ENCODE results near the gene ATP6V0D1.
A peak's percentile ranks its signal among the peaks of the same experiment; 100 is the strongest.

The ATP6V0D1 gene

DNA sequence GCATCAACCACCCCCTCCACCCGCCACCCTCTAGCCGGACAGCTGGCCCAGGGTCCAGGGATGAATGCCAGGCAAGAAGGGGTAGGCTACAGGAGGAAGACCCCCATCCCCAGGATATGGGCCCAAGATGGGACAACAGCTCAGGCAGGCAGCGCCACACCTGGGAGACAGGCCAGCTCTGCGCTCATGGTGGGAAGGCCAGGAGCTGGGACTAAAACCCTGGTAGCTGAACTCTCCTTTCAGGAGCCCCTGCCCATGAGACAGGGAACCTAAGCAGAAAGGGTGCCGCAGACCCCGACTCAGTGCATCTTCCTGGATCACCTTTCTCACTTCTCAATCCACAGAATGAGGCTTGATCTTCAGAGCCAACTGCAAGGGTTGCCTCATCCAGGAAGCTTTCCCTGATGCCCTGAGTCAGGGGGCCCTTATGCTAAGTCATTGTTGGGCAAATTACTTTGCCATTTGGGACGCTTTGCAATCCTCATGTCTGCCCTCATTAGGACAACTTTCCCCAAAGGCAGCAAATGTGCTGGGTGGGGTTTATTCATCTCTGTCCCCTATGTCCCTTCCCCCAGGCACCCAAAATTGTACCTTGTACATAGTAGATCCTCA is 73.7 kb downstream of the ATP6V0D1 start:
- DNase-seq (ENCODE audit: low spot score) = no peak

DNA sequence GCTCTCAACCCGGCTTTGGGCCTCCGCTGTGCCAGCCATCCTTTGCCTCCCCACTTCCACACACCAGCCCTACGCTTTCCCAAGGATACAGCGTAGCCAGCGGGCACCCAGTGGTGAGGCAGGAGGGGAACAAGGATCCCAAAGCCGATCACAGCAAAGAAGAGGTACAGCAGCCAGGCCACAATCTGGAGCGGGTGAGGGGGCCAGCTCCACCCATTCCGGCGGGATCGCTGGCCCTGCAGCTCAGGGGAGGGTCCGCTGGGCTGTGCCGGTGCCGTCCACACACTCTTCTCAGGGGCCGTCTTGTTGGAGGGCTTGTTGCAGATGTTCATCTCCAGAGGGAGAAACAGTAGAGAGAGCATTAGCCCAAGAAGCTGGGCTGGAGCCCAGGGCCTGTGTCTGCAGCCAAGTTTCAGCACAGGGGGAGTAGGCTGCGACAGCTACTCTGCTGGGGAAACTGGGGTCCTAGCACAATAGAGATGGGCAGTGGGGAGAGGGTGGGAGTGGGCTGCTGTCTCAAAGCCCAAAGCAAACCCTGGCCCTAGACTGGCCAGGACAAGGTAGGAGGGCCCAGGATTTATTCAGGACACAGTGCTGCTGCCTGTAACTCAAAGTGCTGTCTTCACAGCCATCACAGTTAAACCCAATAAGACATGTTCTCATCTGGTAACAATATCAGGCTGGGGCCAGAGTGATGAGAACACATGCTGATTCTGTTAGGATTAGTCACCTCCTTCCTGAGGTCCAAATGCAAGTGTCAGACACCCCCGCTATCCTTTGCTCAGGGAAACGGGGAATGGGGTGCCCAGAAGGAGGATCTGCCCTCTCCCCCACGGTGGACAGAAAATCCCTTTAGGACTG is 74.6 kb downstream of the ATP6V0D1 start:
- no peak for DNase-seq (ENCODE audit: low spot score)

DNA sequence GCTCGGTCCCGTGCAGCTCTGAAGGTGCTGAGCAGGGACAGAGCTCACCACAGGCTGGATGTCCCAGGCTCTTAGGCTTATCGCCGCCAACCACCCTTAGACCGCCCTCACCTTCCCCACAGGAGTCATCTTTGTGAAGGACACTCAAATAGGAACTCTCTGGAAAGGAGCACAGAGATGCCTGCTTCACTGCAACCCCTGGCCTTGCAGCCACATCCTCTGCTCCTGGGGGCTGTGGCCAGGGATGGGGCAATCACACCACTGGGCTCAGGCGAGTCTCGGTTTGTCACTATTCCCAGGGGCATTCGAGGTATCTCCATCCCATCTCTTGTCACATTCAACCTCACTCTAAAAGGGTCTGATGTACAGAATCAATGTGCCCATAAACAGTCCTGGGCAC is 75.6 kb downstream of the ATP6V0D1 start:
- DNase-seq (ENCODE audit: low spot score) = no peak

DNA sequence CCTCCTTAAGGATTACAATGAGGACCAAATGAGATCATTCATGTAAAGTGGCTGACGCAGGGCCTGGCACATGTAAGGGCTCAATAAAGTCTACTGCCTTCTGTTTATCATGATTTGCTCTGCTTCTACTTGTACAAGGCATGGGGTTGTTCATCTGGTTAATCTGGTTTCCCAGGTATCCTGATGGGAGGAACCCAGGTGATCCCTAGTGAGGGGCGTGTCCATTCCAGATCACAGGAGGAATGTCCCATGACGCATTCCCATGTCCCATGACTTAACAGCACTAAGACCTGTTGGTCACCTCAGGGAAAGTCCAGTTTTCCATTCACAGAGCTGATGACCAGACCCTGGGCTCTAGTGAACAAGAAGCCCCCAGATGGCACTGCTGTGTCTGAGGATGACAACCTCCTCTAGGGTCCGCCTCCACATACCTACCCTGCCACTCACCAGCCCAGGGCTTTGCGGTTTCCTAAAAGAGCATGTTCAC is 76.2 kb downstream of the ATP6V0D1 start:
- DNase-seq (ENCODE audit: low spot score) = peak; percentile 57

DNA sequence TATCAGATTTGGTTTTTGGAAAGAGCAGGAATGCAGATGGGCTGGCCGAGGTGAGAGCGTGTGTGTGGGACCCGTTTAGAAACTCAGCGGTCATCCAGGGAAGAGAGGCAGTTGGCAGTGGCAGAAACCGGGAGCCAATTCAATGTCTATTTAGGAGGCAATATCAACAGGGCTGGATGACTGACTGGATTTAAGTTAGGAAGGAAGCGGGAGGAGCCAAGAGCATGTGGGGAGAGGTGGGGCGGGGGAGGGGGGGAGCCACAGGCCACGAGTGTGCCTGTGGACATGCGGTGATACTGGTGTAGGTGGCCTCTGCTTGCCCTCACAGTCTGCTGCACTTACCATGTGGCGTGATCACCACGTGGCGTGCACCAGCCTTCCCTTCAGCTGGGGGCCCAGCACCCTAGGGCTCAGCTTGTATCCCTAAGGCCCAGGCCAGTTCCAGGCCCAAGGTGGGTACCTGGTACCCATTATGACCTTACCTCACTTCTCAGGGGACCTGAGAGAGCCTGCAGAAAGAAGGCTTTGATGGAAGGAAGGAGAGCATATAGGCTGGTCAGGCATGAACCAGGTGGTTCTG is 76.9 kb downstream of the ATP6V0D1 start:
- no peak for DNase-seq (ENCODE audit: low spot score)

DNA sequence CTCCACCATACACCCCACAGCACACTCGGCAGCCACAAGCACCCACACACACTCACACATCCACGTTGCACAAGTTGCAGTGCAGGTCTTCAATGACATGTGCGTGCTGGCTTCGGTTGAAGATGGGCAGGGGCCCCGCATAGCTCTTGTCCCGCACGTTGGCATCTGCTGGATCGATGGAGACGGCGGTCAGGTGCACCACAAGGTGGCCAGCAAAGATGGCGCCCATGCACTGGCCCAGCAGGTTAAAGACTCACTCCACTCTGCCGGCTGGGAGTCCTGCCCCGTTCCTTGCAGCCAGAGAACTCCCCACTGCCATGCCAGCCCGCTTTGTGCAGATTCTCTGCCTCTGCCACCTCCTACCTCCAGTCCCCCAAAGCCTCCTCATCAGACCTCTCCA is 80.1 kb downstream of the ATP6V0D1 start:
- DNase-seq (ENCODE audit: low spot score) = no peak

DNA sequence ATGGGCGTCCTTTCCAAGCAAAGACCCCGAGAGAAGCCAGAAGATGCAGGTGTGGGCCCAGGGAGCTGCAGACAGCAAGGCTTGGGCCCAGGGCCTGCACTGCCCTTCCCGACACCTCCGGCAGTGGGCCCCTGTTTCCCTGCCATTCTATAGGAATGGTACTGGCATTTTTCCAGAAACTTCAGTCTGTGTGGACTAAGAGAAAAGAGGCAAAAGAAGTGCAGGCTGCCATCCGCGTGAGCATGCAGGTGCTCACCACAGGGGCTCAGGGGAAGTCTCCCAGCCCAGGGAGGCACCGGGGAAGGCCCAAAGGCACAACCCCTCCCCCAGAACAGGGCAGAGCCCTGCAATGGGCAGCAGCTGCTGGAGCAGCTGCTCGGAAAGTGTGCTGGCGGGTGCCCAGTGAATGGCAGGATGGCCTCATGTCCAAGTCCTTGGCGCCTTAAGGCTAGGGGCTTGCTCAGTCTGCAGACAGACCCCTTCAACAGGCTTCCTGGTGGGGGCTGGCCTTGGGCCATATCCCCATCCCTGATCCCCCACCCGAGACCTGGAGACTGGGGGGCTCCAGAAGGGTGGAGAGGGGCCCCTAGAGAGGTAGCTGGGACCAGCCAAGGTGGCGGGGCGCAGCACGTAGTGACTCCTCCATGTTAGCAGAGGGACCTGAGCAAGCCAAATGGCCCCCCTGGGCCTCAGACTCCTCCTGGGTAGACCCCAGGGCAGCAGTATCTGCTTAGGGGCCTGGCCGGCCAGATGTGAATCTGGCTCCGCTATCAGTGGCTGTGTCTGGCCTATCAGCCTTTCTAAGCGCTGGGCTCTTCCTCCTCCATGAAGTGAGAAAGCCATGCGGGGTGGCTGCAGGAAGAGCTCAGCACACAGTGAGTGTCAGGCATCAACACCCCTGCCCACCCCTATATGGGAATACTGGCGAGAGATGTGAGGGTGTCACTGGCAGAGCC is 80.9 kb downstream of the ATP6V0D1 start:
- no peak for DNase-seq (ENCODE audit: low spot score)

DNA sequence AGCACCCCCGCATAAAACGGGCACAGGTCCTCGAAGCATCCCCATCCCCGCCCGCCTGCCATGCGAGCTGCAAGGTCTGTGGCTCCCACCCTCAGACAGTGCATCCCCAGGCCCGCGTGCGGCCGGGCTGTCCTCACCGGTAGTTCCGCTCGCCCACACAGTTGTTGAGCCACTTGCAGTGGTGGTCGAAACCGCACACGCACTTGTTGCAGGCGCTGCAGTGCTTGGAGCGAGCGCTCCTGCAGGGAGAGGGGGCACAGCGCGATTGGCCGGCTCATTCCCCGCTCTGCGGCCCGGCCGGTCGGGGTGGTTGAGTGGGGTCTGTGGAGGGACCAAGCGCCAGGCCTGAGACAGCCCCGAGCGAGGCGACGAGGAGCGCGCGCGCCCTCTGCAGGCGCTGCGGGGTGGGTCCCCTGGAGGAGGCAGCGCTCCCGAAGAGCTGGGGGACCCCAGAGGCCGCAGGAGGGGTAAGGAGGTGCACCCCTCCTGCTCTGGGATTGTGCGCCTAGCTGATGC is 81.7 kb downstream of the ATP6V0D1 start:
- DNase-seq (ENCODE audit: low spot score) = peak; percentile 90

DNA sequence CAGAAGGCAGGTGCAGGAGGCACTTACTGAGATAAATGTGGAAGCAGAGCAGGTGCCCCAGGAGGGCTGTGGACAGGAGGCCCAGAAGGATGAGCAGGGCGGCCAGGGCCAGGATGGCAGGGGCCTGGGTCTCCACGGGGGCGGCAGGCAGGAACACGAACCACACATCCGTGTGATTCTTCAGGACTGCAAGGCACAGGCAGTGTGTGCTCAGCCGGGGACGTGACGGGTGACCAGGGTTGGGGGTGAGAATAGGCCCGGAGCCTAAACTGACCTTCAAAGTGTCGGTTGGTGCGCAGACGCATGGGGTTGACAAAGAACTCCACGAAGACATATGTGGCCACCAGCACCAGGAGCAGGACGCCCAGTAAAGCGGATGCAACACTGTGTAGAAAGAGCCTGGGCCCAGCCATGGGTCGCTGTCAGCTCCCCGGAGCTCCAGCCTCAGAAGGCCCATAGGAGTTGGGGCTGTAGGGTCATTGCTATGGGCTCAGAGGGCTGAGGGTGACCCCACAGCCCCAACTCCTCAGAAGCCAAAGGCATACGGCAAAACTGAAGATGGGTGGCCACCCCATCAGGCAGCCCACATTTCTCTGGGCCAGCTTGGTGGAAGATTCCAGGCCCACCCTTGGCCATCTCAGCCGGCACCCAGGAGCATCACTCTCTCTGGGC is 82.3 kb downstream of the ATP6V0D1 start:
- DNase-seq (ENCODE audit: low spot score) = no peak

DNA sequence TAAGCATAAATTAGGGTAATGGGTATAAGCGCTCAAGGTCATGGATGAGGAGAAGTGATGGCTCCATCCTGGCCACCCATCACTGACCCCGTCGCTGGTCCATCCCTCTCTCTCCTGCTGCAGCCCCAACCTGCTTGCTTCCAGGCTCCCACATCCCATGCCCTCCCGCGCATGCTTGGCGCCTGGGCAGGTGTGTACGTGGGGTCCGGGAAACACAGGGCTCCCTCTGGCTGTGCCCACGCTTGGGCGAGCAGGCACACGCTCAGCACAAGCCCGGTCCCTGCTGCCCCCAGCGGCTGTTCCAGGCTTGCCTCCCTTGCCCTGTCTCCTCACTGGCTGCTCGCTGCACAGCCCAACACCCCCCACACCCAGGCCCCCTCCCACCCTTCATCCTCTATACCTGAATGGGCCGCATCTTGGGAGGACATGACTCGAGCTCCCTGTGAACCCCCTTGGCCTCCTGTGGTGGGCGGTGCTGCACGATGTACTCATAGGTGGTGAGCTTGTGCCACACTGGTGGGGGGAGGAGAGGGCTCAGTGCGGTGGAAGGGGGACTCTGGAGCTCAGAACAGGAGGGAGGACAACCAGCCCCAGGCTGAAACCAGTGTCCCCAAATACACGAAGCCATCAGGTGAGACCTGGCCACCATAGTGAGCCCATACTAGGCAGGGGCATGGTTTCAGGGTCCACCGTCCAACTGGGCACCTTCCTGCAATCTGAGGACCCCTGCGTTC is 83.0 kb downstream of the ATP6V0D1 start:
- DNase-seq (ENCODE audit: low spot score) = no peak

DNA sequence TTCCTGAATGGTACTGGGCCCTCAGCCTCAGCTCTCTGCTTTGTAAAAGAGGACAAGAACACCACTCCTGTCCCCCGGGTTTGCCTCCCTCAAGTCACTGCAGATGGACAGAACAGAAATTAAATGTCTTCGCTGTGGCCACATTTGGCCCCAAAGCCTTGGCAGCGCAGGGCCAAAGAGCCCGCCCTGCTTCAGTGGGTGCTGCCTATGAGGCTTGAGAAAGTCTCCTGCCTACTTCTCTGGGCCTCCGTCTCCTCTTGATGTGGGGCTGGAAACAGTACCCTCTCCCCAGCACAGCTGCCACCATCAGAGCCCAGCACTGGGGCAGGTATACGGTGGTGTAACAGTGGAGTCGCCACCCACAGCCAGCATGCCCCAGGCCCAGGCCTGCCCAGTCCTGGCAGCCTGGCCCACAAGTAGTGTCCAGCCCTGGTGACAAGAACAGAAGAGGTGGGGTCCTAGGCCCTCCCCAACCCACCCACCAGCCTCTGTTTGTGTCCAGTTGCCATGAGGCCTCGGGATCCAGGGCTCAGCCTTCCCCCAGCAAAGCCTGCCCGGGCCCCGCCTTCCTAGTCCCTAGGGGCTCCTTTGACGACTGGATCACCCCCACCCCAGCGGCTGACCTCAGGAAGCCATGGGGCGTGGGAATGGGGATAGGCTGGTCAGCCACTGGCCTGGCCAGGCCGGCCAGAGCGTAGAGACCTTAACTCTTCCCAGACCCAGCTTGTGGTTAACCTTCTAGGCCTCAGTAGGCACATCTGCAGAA is 83.7 kb downstream of the ATP6V0D1 start:
- no peak for DNase-seq (ENCODE audit: low spot score)

DNA sequence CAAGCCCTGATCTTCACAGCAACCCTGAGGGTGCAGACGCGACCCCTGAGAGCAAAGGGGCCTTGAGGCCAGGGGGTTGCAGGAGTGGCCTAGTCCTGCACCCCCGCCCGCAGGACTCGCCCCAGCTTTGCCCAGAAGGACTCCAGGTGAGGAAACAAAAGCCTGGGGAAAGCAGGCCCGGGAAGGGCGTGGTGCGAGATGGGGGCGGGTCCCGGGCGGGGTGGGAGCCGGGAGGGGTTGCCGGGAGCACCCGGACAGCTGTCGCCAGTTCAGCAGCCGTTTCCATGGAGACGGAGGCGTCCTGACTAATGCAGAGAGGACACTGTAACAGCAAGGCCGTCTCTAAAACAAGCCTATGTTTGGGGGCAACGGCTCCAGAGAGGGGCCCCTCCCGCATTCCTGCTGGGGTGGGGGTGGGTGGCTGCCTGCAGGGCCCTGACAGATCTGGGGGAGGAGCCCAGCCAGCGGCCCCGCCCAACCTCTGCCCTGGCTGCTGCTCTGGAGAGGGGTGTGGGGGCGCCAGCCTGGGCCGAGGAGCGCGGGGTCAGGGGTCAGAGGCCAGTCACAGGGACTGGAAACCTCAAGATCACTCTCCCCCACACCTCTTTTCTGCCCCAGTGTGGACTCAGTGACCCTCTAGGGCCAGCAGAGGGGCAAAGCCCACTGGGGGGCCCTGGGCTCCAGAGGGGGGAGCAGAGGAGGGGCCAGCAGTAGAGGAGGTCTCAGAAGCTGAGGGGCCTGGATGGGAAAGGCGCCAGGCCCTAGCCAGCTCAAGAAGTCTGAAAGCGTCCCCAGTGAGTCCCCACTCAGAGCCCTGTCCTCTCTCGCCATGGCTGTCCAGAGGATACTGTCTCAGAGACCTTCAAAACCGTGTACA is 84.6 kb downstream of the ATP6V0D1 start:
- peak; percentile 89 for DNase-seq (ENCODE audit: low spot score)

DNA sequence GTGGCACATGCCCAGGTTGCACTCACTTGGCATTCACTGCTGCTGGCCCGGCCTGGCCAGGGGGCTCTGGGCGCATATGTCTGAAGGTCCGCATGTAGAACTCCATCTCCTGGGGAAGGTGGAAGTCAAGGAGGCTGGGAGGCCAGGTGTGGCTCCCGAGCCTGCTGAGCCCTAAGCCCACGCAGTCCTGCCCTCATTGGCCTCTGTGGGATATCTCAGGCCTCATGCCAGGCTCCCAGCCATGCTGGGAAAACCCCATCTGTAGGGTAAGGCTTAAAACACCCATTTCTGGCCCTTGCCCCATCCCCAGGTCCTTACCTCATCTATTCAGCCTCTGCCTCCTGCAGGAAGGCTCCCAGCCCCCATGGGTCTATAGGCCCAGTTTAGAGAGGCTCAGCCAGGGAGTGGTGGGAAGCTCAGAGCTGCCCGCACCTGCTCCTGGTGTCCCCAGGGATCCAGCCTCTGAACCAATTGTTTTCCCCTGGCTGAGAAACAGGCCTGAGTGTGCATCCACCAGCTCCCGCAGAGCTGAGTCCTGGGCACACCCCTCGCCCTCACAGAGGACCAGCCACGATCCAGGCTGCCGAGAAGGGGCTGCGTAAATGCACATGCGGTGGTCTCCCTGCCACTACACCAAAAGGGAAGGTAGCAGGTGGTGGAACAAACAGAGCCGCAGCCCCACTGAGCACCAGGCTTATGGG is 85.3 kb downstream of the ATP6V0D1 start:
- DNase-seq (ENCODE audit: low spot score) = no peak

DNA sequence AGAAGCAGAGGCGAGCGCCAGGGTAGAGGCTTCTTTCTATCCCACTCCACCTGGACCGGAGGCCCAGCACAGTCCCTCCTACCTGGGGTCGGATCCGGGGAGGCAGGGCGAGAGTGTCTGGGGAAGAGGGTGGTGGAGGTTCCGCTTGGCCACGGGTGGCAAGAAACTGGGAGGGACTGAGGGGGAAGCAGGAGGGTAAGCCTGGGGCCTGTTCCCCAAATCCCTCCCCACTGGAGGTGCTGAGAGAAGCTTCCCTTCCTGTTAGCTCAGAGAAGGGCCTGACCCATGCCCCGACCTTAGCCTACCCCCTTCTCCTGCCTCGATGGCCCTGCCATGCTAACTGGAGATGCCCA is 85.9 kb downstream of the ATP6V0D1 start:
- no peak for DNase-seq (ENCODE audit: low spot score)

DNA sequence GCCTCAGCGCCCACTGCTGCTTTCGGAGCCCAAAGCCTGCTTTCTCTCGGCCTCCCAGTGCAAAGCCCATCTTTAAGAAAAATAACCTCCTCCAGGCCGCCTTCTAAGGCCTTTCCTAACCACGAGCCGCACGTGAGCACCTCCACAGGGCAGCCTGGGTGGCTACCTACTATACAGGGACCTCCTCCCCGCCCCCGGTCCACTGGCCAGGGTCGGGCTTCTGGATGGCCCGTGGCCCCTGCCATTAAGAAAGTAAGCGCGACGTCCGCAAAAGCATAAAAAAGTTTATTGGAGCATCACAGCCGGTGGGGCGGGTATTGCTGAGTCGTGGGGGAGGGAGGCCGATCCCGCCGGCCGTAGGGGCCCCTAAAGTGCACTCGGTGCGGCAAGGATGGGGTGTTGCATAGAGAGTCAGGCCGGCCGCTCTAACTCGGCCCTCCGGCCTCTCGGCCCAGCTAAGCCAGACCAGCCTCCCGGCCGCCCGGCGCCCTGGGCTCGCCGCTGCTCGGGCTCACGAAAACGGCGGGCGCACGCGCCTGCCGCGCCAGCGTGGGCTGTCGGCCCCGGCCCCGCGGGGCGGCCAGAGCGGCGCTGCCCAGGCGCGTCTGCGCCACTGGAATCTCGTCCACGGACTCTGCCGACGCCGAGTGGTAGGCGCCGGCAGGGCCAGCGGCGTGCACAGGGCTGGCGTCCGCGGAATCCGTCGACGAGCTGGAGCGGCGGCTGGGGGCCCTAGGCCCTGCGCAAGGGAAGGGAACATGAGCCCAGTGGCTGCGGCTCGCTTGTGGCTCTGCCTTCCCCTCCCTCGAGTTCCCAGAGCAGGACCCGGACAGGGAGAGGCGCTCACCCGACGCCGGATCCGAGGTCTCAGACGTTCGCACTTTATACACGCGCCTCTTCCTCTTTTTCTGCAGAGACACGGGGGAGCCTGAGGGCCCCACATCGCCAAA is 86.5 kb downstream of the ATP6V0D1 start:
- DNase-seq (ENCODE audit: low spot score) = no peak

DNA sequence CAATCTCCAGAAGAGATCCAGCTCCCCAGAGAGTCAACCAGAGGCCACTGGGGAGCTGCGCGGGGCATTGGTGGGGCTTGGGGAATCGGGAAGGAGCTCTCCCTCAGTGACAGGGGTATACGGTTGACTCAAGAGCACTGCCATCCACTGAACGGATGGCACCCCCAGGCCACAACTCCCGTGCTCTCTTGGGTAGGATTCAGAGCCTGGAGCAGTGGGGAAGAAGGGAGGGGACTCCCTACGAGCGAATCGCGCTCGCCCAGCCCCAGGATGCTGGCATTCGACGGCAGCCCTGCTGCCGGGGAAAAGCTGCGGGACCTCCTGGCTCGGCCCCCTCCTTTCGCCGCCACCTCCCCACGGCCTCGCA is 87.2 kb downstream of the ATP6V0D1 start:
- no peak for DNase-seq (ENCODE audit: low spot score)

Data from iPS-NIHi11 (cell line).